Measurements from ENCODE around the gene ZNF497. TPM values are rescaled to one million over a fixed set of nuclear protein-coding genes. Genes with fewer than 3 reads are reported as not detected.
"Not testable (repeated sequence)": the region's sequence is repeated elsewhere in the genome, so short reads cannot be mapped to it uniquely, and the experiment has no call there.

The ZNF497 gene
- total RNA-seq, 2 experiments from 2014 or later = 0.98 to 1.4 TPM

- CTCF ChIA-PET = interaction anchor here (1.1 kb wide), 1 partner anchor 19 kb away, joined by 3 read pairs; no protein-coding TSS in a partner anchor
- no peaks in the 10 kb centered on the region for H3K27me3 Mint-ChIP-seq
- peaks cover 26% of the 10 kb centered on the region for H3K4me1 Mint-ChIP-seq
- DNase-seq = no peak
- peaks cover 21% of the 10 kb centered on the region for H3K36me3 Mint-ChIP-seq (ENCODE audit: low read depth)
- POLR2A ChIA-PET = no interaction called here
- no peak overlapping the region for H3K27ac Mint-ChIP-seq
- H3K9me3 Mint-ChIP-seq = no peaks in the 10 kb centered on the region
- H3K4me3 Mint-ChIP-seq = no peak overlapping the region
Observed at GRCh38 chr19:58354478-58355030, 8.0 kb downstream of the ZNF497 start.

- CTCF ChIA-PET = no interaction called here
Observed at GRCh38 chr19:58353717-58354477, 8.7 kb downstream of the ZNF497 start.

DNA sequence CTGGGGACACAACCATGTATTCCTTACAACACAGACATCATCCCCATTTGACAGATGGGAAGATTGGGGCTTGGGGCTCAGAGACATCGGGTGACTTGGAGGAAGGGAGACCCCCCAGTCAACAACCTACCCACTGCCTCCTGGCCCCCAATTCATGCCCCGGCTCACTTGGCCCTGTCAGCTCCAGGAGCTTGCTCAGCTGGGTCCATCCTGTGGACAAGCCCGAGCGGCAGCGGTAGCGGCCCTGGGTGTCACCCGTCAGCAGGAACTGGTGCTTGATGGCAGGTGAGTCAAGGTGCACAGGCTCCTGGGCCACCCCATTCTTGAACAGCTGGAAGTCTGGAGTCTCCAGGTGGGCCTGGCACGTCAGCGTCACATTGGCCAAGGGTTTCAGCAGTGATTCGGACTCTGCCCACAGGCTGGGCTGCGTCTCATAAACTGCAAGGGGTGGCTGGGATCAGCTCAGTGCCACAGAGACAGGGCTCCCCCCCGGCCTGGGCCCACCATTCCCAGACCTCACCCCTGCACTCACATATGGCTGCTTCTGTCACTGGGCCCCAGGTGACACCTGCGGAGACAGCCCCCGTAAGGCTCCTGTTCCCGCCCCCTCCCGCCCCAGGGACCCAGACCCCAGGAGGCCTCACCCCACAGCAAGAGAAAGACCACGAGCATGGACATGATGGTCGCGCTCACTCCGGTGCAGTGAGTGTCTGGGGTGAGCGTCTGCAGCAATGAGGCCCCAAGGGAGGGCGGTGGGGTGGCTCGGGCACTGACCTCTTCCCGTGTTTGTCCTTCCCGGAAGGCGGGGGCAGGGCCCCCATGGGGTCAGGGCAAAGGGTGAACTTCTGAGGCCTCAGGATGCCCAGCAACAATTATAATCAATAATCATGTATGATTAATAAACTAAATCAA, 9.5 kb downstream of the ZNF497 start, which contains the start of gene A1BG:
Gene A1BG (minus strand): TSS at position 733 of the 912 bp plus-strand sequence. CDS start 55 bp downstream, at position 678.
- DNase-seq = no peak
- ChIA-PET POLR2A (no interaction called here), CTCF (no interaction called here)
- Mint-ChIP-seq H3K9me3 (no peaks in the 10 kb centered on the region), H3K4me1 (peaks cover 38% of the 10 kb centered on the region), H3K27me3 (no peaks in the 10 kb centered on the region), H3K4me3 (no peak within 1 kb of the TSS), H3K27ac (no peak within 1 kb of the TSS), H3K36me3 (ENCODE audit: low read depth) (peaks cover 24% of the 10 kb centered on the region)

More at GRCh38 chr19:58353717-58354477, 8.7 kb downstream of the ZNF497 start:
- H3K27me3 Mint-ChIP-seq = no peaks in the 10 kb centered on the region
- no peaks in the 10 kb centered on the region for H3K9me3 Mint-ChIP-seq
- H3K4me3 Mint-ChIP-seq = no peak overlapping the region
- H3K4me1 Mint-ChIP-seq = peaks cover 31% of the 10 kb centered on the region
- DNase-seq = no peak
- no peak overlapping the region for H3K27ac Mint-ChIP-seq
- peaks cover 23% of the 10 kb centered on the region for H3K36me3 Mint-ChIP-seq (ENCODE audit: low read depth)
- POLR2A ChIA-PET = no interaction called here

- DNase-seq = no peak
- CTCF ChIA-PET = interaction anchor here (0.6 to 0.7 kb wide), 2 partner anchors 222 to 901 kb away, joined by 4 to 6 read pairs; no protein-coding TSS in a partner anchor
- Mint-ChIP-seq H3K36me3 (ENCODE audit: low read depth) (peaks cover 23% of the 10 kb centered on the region), H3K4me3 (no peak overlapping the region), H3K4me1 (peaks cover 40% of the 10 kb centered on the region), H3K27me3 (peaks cover 2% of the 10 kb centered on the region), H3K9me3 (no peaks in the 10 kb centered on the region), H3K27ac (no peak overlapping the region)
- POLR2A ChIA-PET = no interaction called here
Observed at GRCh38 chr19:58351990-58352755, 10.4 kb downstream of the ZNF497 start.

DNA sequence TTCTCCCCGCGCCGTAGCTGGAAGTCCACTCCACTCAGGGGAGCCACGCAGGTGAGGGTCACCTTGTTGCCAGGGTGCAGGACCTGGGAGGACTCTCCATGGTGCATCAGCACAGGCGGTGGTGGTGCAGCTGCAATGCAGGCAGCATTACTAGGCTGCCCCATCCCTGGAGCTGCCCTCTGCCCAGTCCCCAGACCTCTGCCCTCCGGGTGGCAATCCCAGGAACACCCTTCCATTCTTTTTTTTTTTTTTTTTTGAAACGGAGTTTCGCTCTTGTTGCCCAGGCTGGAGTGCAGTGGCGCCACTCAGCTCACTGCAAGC, 11.0 kb downstream of the ZNF497 start:
- POLR2A ChIA-PET = no interaction called here
- H3K27ac Mint-ChIP-seq = no peak overlapping the region
- H3K4me1 Mint-ChIP-seq = peaks cover 42% of the 10 kb centered on the region
- peaks cover 23% of the 10 kb centered on the region for H3K36me3 Mint-ChIP-seq (ENCODE audit: low read depth)
- CTCF ChIA-PET = interaction anchor here (0.6 to 0.7 kb wide), 2 partner anchors 222 to 901 kb away, joined by 4 to 6 read pairs; no protein-coding TSS in a partner anchor
- no peak overlapping the region for H3K4me3 Mint-ChIP-seq
- peaks cover 2% of the 10 kb centered on the region for H3K27me3 Mint-ChIP-seq
- H3K9me3 Mint-ChIP-seq = no peaks in the 10 kb centered on the region
- DNase-seq = no peak

- Mint-ChIP-seq H3K27ac (no peak overlapping the region), H3K27me3 (peaks cover 2% of the 10 kb centered on the region), H3K4me3 (no peak overlapping the region), H3K36me3 (ENCODE audit: low read depth) (peaks cover 23% of the 10 kb centered on the region), H3K9me3 (no peaks in the 10 kb centered on the region), H3K4me1 (peaks cover 37% of the 10 kb centered on the region)
- POLR2A ChIA-PET = no interaction called here
- CTCF ChIA-PET = no interaction called here
- no peak for DNase-seq
Observed at GRCh38 chr19:58350871-58351557, 11.5 kb downstream of the ZNF497 start.

DNA sequence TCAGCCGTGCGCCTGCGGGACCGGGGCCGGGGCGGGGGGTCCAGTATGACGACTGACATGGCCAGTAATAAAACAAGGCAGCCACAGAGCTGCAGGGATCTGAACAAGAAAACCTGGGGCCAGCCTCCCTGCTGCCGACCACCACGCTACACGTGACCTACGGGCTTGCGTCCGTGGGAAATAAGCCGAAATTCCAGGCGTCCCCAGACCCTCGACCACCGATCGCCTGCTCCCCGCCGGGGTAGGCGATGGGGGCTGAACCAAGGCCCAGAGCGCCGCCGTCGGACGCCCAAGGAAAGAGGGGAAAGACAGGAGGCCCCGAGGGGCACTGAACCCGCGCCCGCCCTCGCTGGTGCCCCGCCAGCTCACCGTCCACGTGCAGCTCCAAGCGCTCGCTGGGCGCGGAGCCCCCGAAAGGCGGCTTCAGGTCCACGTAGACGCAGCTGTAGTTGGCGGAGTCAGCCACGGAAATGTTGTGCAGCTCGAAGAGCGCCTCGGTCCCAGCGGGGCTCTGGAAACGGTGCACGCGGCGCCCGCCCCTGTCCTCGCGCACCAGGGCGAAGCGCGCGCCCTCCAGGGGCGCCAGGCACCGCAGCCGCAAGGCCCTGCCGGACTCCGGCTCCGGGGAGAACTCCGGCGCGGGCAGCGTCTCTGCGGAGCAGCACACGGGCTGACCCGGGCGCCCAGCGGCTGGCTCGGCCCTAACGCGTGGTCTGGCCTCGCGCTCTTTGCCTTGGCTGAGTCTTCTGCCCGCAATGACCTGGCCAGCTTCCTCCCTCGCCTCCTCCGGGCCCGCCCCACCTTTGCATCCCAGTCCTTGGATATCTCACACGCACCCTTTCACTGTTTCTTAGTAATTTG, 12.3 kb downstream of the ZNF497 start:
- Mint-ChIP-seq H3K27ac (no peak overlapping the region), H3K4me3 (no peak overlapping the region), H3K36me3 (ENCODE audit: low read depth) (peaks cover 20% of the 10 kb centered on the region), H3K27me3 (peaks cover 4% of the 10 kb centered on the region), H3K4me1 (peaks cover 36% of the 10 kb centered on the region), H3K9me3 (no peaks in the 10 kb centered on the region)
- POLR2A ChIA-PET = no interaction called here
- DNase-seq = no peak
- CTCF ChIA-PET = interaction anchor here (1.3 kb wide), 1 partner anchor 11 kb away, joined by 3 read pairs; no protein-coding TSS in a partner anchor

DNA sequence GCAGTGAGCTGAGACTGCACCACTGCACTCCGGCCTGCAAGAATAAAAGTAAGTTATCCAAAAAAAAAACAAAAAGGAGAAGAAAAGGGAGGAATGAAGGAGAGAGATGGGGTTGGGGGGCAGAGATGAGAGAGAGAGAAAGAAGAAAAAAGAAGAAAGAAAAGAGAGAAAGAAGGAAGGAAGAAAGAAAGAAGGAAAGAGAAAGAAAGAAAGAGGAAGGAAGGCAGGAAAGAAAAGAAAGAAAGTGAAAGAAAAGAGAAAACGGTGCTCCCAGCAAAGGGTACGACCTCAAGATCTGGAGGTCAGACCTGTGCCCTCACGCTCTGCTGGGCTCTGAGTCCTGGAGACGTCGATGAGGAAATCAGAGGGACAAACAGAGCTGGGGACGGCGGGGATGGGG, 13.0 kb downstream of the ZNF497 start:
- no peak for DNase-seq
- Mint-ChIP-seq H3K36me3 (ENCODE audit: low read depth) (peaks cover 17% of the 10 kb centered on the region), H3K4me3 (peak overlapping the region; percentile 47), H3K4me1 (peaks cover 31% of the 10 kb centered on the region), H3K27me3 (peaks cover 4% of the 10 kb centered on the region), H3K9me3 (no peaks in the 10 kb centered on the region), H3K27ac (peak overlapping the region; percentile 27)
- POLR2A ChIA-PET = interaction anchor here (1.2 kb wide), 1 partner anchor 30 kb away, joined by 5 read pairs; no protein-coding TSS in a partner anchor
- CTCF ChIA-PET = interaction anchor here (1.3 kb wide), 1 partner anchor 10 kb away, joined by 3 read pairs; no protein-coding TSS in a partner anchor

DNA sequence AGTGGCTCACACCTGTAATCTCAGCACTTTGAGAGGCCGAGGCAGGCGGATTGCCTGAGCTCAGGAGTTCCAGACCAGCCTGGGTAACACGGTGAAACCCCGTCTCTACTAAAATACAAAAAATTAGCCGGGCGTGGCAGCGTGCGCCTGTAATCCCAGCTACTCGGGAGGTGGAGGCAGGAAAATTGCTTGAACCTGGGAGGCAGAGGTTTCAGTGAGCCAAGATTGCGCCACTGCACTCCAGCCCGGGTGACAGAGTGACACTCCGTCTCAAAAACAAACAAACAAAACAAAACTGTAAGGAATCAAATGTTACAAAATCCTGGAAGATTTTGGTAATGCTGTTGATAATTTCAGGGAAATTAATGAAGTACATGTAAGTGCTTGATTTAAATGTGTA, 14.5 kb downstream of the ZNF497 start:
- H3K4me3 Mint-ChIP-seq = peak overlapping the region; percentile 91
- POLR2A ChIA-PET = interaction anchor here (0.7 to 1.2 kb wide), 2 partner anchors 8 to 32 kb away, joined by 3 to 5 read pairs; no protein-coding TSS in a partner anchor
- H3K27me3 Mint-ChIP-seq, DNase-seq, H3K9me3 Mint-ChIP-seq: not testable (repeated sequence)
- H3K36me3 Mint-ChIP-seq (ENCODE audit: low read depth) = peaks cover 17% of the 10 kb centered on the region
- CTCF ChIA-PET = interaction anchor here (1.0 to 2.2 kb wide), 3 partner anchors 15 to 172 kb away, joined by 3 to 7 read pairs (median 3); partner anchors contain the start of genes ZBTB45 and ZNF497
- H3K27ac Mint-ChIP-seq = peak overlapping the region; percentile 89
- peaks cover 29% of the 10 kb centered on the region for H3K4me1 Mint-ChIP-seq

DNA sequence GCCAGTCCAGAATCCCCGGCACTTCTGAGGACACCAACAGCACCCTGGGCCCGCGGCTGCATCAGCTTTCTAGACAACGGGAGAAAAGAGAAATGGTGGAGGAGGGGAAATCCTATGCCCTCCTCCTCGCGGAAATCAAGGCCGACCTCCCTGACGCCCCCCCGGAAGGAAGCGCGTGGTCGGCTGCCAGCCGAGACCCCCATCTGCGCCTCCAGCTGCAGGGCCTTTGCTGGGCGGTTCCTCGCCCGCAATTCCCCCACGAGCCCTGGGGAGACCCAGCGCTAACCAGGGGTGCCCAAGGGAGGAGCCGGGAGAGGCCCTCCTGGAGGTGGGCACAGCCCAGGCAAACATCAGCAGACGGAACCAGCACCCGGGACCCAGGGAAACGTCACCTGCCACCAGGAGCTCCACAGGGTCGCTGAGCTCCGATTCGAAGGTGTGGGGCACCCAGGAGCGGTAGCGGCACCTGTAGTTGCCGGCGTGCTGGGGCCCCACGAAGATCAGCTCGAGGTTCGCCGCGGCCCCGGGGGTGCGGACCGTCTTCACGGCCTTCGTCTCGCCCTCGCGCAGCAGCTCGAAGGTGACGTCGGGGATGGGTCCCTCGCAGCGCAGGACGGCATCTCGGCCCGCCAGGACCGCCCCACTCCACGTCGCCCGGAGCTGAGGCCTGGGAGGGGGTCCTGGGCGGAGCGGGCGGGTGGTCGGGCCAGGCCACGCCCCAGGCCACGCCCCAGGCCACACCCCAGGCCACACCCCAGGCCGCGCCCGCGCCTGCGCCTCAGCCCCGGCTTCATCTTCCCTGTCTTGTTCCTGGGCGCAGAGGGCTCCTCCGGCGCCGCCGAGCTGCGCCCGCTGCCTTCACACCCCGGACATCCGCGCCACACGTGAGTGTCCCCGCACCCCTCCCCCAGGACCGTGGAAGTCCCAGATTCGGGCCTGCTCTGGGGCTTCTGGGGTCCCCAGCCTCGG, 15.3 kb downstream of the ZNF497 start:
- CTCF ChIA-PET = interaction anchor here (0.7 to 2.2 kb wide), 6 partner anchors 16 to 188 kb away, joined by 3 to 7 read pairs (median 3); partner anchors contain the start of genes ZBTB45 and ZNF497
- H3K4me1 Mint-ChIP-seq = peaks cover 29% of the 10 kb centered on the region

More for the DNA sequence above, 15.3 kb downstream of the ZNF497 start:
- peaks cover 16% of the 10 kb centered on the region for H3K36me3 Mint-ChIP-seq (ENCODE audit: low read depth)
- peaks cover 4% of the 10 kb centered on the region for H3K27me3 Mint-ChIP-seq
- peak overlapping the region; percentile 91 for H3K4me3 Mint-ChIP-seq
- peak; percentile 80 for DNase-seq
- POLR2A ChIA-PET = interaction anchor here (0.7 kb wide), 1 partner anchor 9 kb away, joined by 3 read pairs; no protein-coding TSS in a partner anchor
- peak overlapping the region; percentile 89 for H3K27ac Mint-ChIP-seq
- no peaks in the 10 kb centered on the region for H3K9me3 Mint-ChIP-seq
